ENCODE results near the gene FGD3. TPM values are rescaled to one million over a fixed set of nuclear protein-coding genes. Genes with fewer than 3 reads are reported as not detected.

FGD3 gene
- total and polyA plus RNA-seq, 9 of the 15 experiments (the other 6 are each of a cell fraction or from before 2014, with no cell fraction given), result 0.07 to 1.3 (median 0.29) TPM

DNA sequence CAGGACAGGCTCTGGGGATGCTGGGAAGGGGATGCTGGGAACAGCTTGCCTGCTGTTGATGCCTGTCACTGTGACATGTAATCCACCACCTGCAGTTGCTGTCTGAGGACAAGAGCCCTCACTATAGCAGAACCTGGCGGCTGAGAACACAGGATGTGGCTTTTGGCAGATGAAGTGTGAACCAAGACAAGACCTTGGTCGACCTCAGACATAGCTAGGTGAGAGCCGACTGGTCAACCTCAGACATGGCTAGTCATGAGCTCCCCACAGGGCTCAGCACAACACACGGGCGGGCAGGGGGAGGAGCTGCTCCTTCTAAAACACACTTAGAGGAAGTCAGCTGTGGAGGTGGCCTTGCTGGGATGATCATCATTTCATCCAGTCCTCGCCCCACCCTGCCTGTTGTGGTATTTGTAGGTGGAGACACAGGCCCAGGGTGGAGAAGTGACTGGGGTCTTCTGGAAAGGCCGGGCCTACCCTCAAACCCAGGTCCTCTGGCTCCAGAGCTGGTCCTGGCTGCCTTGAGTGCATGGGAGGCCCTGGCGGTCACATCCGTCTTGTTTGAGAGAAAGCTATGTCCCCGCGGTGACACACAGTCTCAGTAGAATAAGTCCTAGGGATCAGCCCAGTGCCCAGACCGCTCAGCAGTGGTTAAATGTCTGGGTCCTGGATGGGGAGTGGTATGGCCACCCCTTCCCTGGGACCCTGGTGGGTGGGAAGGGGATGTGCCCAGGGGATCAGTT is 117.2 kb downstream of the FGD3 start:
- no peak overlapping the region for H3K4me3 ChIP-seq
- no peaks in the 10 kb centered on the region for H3K27me3 ChIP-seq (ENCODE audit: control insufficient read depth in 2 of 2, insufficient read depth in 2 of 2, low read length in 2 of 2)
- H3K27ac ChIP-seq (ENCODE audit: extremely low read depth, low read depth, low read length), result peak overlapping the region; percentile 59; the same call in 2 of the 3 replicates
- no peak overlapping the region; the same call in 1 of the 2 replicates for H2AFZ ChIP-seq (ENCODE audit: low read depth, low read length)
- peaks cover 23% of the 10 kb centered on the region for H3K79me2 ChIP-seq (ENCODE audit: control insufficient read depth, insufficient read depth, low read length)
- peaks cover 43 to 46% of the 10 kb centered on the region in 2 experiments for H3K4me1 ChIP-seq (replicated peaks in 1 of 2; ENCODE audit: control insufficient read depth in 2 of 2, insufficient read depth in 2 of 2, low read length in 2 of 2)
- peak overlapping the region; percentile 54 for H3K4me2 ChIP-seq (ENCODE audit: insufficient read depth, low read length)
- no peaks in the 10 kb centered on the region for H4K20me1 ChIP-seq (replicated peaks; ENCODE audit: control insufficient read depth, insufficient read depth, low read length)
- no peaks in the 10 kb centered on the region for H3K9me1 ChIP-seq (ENCODE audit: control insufficient read depth, insufficient read depth, low read length)
- peak; percentile 36 to 73 (median 56) for DNase-seq (ENCODE audit: extremely low read depth in 1 of 4, low spot score in 3 of 4)
- intact Hi-C loops (cut with micrococcal nuclease), result loop anchor here (5.0 kb wide), 1 partner anchor 33 kb away; the partner anchor contains the start of gene CARD19
- ChIA-PET CTCF (ENCODE audit: low intra/inter-chr PET ratio) (no interaction called here), POLR2A (interaction anchor here (0.9 to 1.3 kb wide), 4 partner anchors 12 to 31 kb away, joined by 3 to 6 read pairs (median 4); no protein-coding TSS in a partner anchor)
- peak; percentile 87 for ATAC-seq
- in situ Hi-C loops (cut with MboI), result no loop called here
- peak overlapping the region in 1 of 2 experiments; percentile 56; a peak in 1 of 4 replicates for H3K9ac ChIP-seq (ENCODE audit: insufficient read depth in 1 of 2, low read depth in 2 of 2, low read length in 2 of 2)
- peak; percentile 82 for FAIRE-seq
- 44% methylated on average over 10 of the region's 12 CpGs for WGBS (ENCODE audit: insufficient coverage, low coverage, missing lambda C conversion rate)
- no peaks in the 10 kb centered on the region; the same call in 2 of the 3 replicates for H3K36me3 ChIP-seq (ENCODE audit: control insufficient read depth, insufficient read depth, low read length)
- no peaks in the 10 kb centered on the region for H3K9me3 ChIP-seq (replicated peaks; ENCODE audit: control insufficient read depth, insufficient read depth, low read depth, low read length)
- no TSS peak for BruUV-seq (replicated peaks)
- TF ChIP-seq MAFK (IDR thresholded peaks at IDR 0.05; ENCODE audit: low read length) (peak; percentile 27; the same call in 1 of the 2 replicates), RCOR1 (IDR thresholded peaks at IDR 0.05; ENCODE audit: borderline replicate concordance in 1 of 2, low read depth in 2 of 2, low read length in 2 of 2) (peak in 1 of 2 experiments; percentile 81; a peak in 2 of 4 replicates), ZNF143 (CRISPR knock-in tag; IDR thresholded peaks at IDR 0.05) (no peak), ETV5 (CRISPR knock-in tag; IDR thresholded peaks at IDR 0.05; ENCODE audit: low read depth) (peak; percentile 90), CHD4 (IDR thresholded peaks at IDR 0.05; ENCODE audit: insufficient read depth, insufficient replicate concordance, low read depth, low read length, poor library complexity, severe bottlenecking) (no peak), HDAC2 (IDR thresholded peaks at IDR 0.05) (peak; percentile 49; the same call in 1 of the 2 replicates), YY1 (IDR thresholded peaks at IDR 0.05; ENCODE audit: borderline replicate concordance in 1 of 3, control insufficient read depth in 1 of 3, extremely low read depth in 1 of 3, insufficient read depth in 3 of 3, insufficient read length in 1 of 3, insufficient replicate concordance in 2 of 3, low read depth in 1 of 3, low read length in 2 of 3) (peak in 1 of 3 experiments; percentile 31), MCM2 (IDR thresholded peaks at IDR 0.05; ENCODE audit: low read depth) (no peak), MCM7 (IDR thresholded peaks at IDR 0.05) (no peak), FOXK2 (conservative IDR thresholded peaks at IDR 0.05 in 1 of 2, IDR thresholded peaks at IDR 0.05 in 1 of 2; ENCODE audit: low read depth in 2 of 2) (peak; percentile 56 to 74; a peak in 2 of 4 replicates), JUND (IDR thresholded peaks at IDR 0.05; ENCODE audit: borderline replicate concordance, low read depth, low read length) (peak; percentile 62; the same call in 1 of the 2 replicates), JUND (tag; IDR thresholded peaks at IDR 0.05; ENCODE audit: borderline replicate concordance, low read depth, low read length) (peak; percentile 10; the same call in 1 of the 3 replicates), SMARCA4 (IDR thresholded peaks at IDR 0.05) (peak; percentile 43; the same call in 1 of the 2 replicates), CTBP1 (IDR thresholded peaks at IDR 0.05; ENCODE audit: borderline replicate concordance) (peak; percentile 93), PRMT5 (CRISPR knock-in tag; IDR thresholded peaks at IDR 0.05) (no peak), ETV1 (tag; conservative IDR thresholded peaks at IDR 0.05; ENCODE audit: low read depth) (peak; percentile 99)
- TF ChIP-seq, protein P1, sequence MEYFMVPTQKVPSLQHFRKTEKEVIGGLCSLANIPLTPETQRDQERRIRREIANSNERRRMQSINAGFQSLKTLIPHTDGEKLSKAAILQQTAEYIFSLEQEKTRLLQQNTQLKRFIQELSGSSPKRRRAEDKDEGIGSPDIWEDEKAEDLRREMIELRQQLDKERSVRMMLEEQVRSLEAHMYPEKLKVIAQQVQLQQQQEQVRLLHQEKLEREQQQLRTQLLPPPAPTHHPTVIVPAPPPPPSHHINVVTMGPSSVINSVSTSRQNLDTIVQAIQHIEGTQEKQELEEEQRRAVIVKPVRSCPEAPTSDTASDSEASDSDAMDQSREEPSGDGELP (CRISPR knock-in tag; IDR thresholded peaks at IDR 0.05; ENCODE audit: borderline replicate concordance), result peak; percentile 95
- TF ChIP-seq, protein P2, sequence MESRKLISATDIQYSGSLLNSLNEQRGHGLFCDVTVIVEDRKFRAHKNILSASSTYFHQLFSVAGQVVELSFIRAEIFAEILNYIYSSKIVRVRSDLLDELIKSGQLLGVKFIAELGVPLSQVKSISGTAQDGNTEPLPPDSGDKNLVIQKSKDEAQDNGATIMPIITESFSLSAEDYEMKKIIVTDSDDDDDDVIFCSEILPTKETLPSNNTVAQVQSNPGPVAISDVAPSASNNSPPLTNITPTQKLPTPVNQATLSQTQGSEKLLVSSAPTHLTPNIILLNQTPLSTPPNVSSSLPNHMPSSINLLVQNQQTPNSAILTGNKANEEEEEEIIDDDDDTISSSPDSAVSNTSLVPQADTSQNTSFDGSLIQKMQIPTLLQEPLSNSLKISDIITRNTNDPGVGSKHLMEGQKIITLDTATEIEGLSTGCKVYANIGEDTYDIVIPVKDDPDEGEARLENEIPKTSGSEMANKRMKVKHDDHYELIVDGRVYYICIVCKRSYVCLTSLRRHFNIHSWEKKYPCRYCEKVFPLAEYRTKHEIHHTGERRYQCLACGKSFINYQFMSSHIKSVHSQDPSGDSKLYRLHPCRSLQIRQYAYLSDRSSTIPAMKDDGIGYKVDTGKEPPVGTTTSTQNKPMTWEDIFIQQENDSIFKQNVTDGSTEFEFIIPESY (CRISPR knock-in tag; IDR thresholded peaks at IDR 0.05), result peak; percentile 79

Data from K562 (cell line).